HCT116 (cell line): ENCODE measurements around the gene WFDC2. TPM values are rescaled to one million over a fixed set of nuclear protein-coding genes. Genes with fewer than 3 reads are reported as not detected.

Source experiments
- ATAC-seq: fragments of 200-7000 bp; cut with Tn5 transposase; 2 replicates; pipeline ENCODE4 v1.9.1; 2020; ENCODE audit warnings: mild to moderate bottlenecking, moderate library complexity
- BruUV-seq: library from RNA; stranded (reverse); fragments of 400-500 nt; replicated peaks from 2 replicates; lab custom pipeline; 2021; lab: Mats Ljungman, UMichigan
- CTCF ChIA-PET: fragments of 300-600 bp; sonication (Branson Sonifier 250); formaldehyde crosslinking; loops from one replicate; lab custom pipeline; 2021; ENCODE audit warnings: antibody characterized with exemption; lab: Charles Lee
- POLR2A ChIA-PET: fragments of 300-600, 350-600 bp; sonication (Branson Sonifier 250); formaldehyde crosslinking; loops from one replicate; lab custom pipeline; 2021; ENCODE audit warnings: antibody characterized with exemption; lab: Charles Lee
- RAD21 ChIA-PET, 2 experiments: fragments of 300-600 bp; sonication (Branson Sonifier 250); formaldehyde crosslinking; loops; one replicate each; lab custom pipeline; 2023; ENCODE audit warnings: low total read pairs in 2 of 2; ENCODE audit not compliant: uncharacterized antibody in 2 of 2, unreplicated experiment in 2 of 2, low non-redundant PET in 1 of 2; lab: Charles Lee
- DNase-seq: peaks from one replicate; pipeline ENCODE4 v3.0.0-alpha.2; 2010; ENCODE audit warnings: low read depth, low spot score
- H2AFZ ChIP-seq: fragments of 200-600 bp; shearing (Covaris generic), sonication (generic); 2 replicates; pipeline ENCODE4 v1.6.1; 2017; ENCODE audit warnings: low read depth, mixed run types, mixed read lengths, antibody characterized with exemption, low read length; ENCODE audit not compliant: poor library complexity, severe bottlenecking
- H3K27ac ChIP-seq: 2 replicates; pipeline ENCODE4 v1.5.1; 2012; ENCODE audit warnings: low read depth, low read length
- H3K27me3 ChIP-seq: fragments of 200-600 bp; sonication (generic); 2 replicates; pipeline ENCODE4 v1.6.1; 2016; ENCODE audit warnings: mixed run types, low read length, mixed read lengths; ENCODE audit not compliant: insufficient read depth
- H3K36me3 ChIP-seq, 2 experiments: fragments of 200-500 bp in 1 of 2; fragments of 200-600 bp in 1 of 2; sonication (Bioruptor generic) in 1 of 2; sonication (generic) in 1 of 2; 2 replicates each; pipeline versions ENCODE4 v1.5.1 to v1.6.1; 2014 to 2016; ENCODE audit warnings: low read length in 2 of 2, inconsistent platforms in 1 of 2, mixed read lengths in 1 of 2, mixed run types in 1 of 2; ENCODE audit not compliant: insufficient read depth in 2 of 2, control insufficient read depth in 1 of 2
- H3K4me1 ChIP-seq, 2 experiments: fragments of 200-600 bp in 1 of 2; sonication (generic) in 1 of 2; 2 replicates each; pipeline versions ENCODE4 v1.5.1 to v1.6.1; 2012 to 2017; ENCODE audit warnings: low read length in 2 of 2, inconsistent platforms in 1 of 2, mild to moderate bottlenecking in 1 of 2, mixed read lengths in 1 of 2, mixed run types in 1 of 2, moderate library complexity in 1 of 2; ENCODE audit not compliant: insufficient read depth in 2 of 2, control insufficient read depth in 1 of 2
- H3K4me2 ChIP-seq: fragments of 200-600 bp; sonication (generic); 2 replicates; pipeline ENCODE4 v1.6.1; 2017; ENCODE audit warnings: mixed run types, low read length, mixed read lengths
- H3K4me3 ChIP-seq, 2 experiments: fragments of 200-600 bp in 1 of 2; sonication (generic) in 1 of 2; replicated peaks in 1 of 2; 2 replicates each; pipeline ENCODE4 v1.5.1; 2011 to 2016; ENCODE audit warnings: low read length in 2 of 2, control low read depth in 1 of 2, low read depth in 1 of 2, mild to moderate bottlenecking in 1 of 2, mixed read lengths in 1 of 2, mixed run types in 1 of 2
- H3K79me2 ChIP-seq: fragments of 200-600 bp; sonication (generic); 2 replicates; pipeline ENCODE4 v1.6.1; 2017; ENCODE audit warnings: mild to moderate bottlenecking, mixed run types, low read length, moderate library complexity, mixed read lengths; ENCODE audit not compliant: insufficient read depth
- H3K9ac ChIP-seq: fragments of 200-600 bp; sonication (generic); 2 replicates; pipeline ENCODE4 v1.6.1; 2016; ENCODE audit warnings: low read length, mixed read lengths
- H3K9me2 ChIP-seq: fragments of 200-600 bp; sonication (generic), shearing (Covaris generic); 2 replicates; pipeline ENCODE4 v1.6.1; 2017; ENCODE audit warnings: mixed run types, mild to moderate bottlenecking, moderate library complexity; ENCODE audit not compliant: insufficient read depth
- H3K9me3 ChIP-seq, 2 experiments: fragments of 200-500 bp in 1 of 2; fragments of 200-600 bp in 1 of 2; sonication (Bioruptor generic) in 1 of 2; sonication (generic) in 1 of 2; 2 replicates each; pipeline ENCODE4 v1.6.1; 2014 to 2017; ENCODE audit warnings: low read length in 2 of 2, mixed read lengths in 2 of 2, inconsistent platforms in 1 of 2, low read depth in 1 of 2, mild to moderate bottlenecking in 1 of 2, mixed run types in 1 of 2, moderate library complexity in 1 of 2; ENCODE audit not compliant: control insufficient read depth in 1 of 2, insufficient read depth in 1 of 2
- H4K20me1 ChIP-seq: fragments of 200-600 bp; sonication (generic), shearing (Covaris generic); 2 replicates; pipeline ENCODE4 v1.6.1; 2017; ENCODE audit warnings: mixed run types, mild to moderate bottlenecking, moderate library complexity; ENCODE audit not compliant: insufficient read depth
- FOSL1 ChIP-seq: IDR thresholded peaks from 2 replicates; pipeline ENCODE4 v1.6.1; 2012; ENCODE audit warnings: low read depth
- RAD21 ChIP-seq: IDR thresholded peaks from 2 replicates; pipeline ENCODE4 v1.6.1; 2012; ENCODE audit warnings: low read depth, mild to moderate bottlenecking
- ZBTB33 ChIP-seq: IDR thresholded peaks from 2 replicates; pipeline ENCODE4 v1.6.1; 2011; ENCODE audit warnings: mild to moderate bottlenecking, low read length, moderate library complexity; ENCODE audit not compliant: insufficient replicate concordance; ENCODE audit errors: extremely low read depth
- ZFX ChIP-seq: fragments of 450-650 bp; IDR thresholded peaks from 2 replicates; pipeline ENCODE4 v1.6.1; 2017
- intact Hi-C: fragments of 100-400 bp; cut with micrococcal nuclease; formaldehyde crosslinking; loops from 2 replicates; pipeline ENCODE4 v1.10.0; 2022
- total RNA-seq: library from RNA; stranded (reverse); gene quantifications from one replicate; pipeline ENCODE4 v1.2.1, GENCODE V29; 2021; ENCODE audit not compliant: unreplicated experiment
- TF ChIP-seq, protein P1 (sequence below), 3 experiments: fragments of 200-600 bp in 1 of 3; sonication (generic) in 1 of 3; IDR thresholded peaks in 2 of 3; conservative IDR thresholded peaks in 1 of 3; 2 replicates each; pipeline ENCODE4 v1.5.1; 2012 to 2017; ENCODE audit warnings: low read depth in 2 of 3, low read length in 2 of 3, antibody characterized with exemption in 1 of 3, borderline replicate concordance in 1 of 3, control low read depth in 1 of 3, mild to moderate bottlenecking in 1 of 3, mixed read lengths in 1 of 3, mixed run types in 1 of 3, moderate library complexity in 1 of 3; ENCODE audit not compliant: insufficient read depth in 1 of 3

Gene WFDC2
- total RNA-seq, 1 experiment from 2014 or later = 1.1 TPM

GRCh38 chr20:45508068-45508886, 38.7 kb downstream of the WFDC2 start:
- CTCF ChIA-PET = no interaction called here
- POLR2A ChIA-PET = no interaction called here
- ATAC-seq (no peak), DNase-seq (no peak)
- Histone ChIP-seq H3K27ac (no peak overlapping the region), H3K79me2 (no peaks in the 10 kb centered on the region), H3K9me3 (no peaks in the 10 kb centered on the region), H3K4me2 (peak overlapping the region; percentile 52), H3K9me2 (no peaks in the 10 kb centered on the region), H3K9ac (no peak overlapping the region), H3K4me3 (no peak overlapping the region), H4K20me1 (no peaks in the 10 kb centered on the region), H3K36me3 (no peaks in the 10 kb centered on the region), H3K27me3 (0 out of 2 replicates have a peak, but pooled peaks cover 2% of the 10 kb centered on the region), H3K4me1 (peaks cover 0 to 19% of the 10 kb centered on the region in 2 experiments; a peak in 2 of 4 replicates), H2AFZ (no peak overlapping the region)
- intact Hi-C loops = no loop called here
- TF ChIP-seq, protein P1, sequence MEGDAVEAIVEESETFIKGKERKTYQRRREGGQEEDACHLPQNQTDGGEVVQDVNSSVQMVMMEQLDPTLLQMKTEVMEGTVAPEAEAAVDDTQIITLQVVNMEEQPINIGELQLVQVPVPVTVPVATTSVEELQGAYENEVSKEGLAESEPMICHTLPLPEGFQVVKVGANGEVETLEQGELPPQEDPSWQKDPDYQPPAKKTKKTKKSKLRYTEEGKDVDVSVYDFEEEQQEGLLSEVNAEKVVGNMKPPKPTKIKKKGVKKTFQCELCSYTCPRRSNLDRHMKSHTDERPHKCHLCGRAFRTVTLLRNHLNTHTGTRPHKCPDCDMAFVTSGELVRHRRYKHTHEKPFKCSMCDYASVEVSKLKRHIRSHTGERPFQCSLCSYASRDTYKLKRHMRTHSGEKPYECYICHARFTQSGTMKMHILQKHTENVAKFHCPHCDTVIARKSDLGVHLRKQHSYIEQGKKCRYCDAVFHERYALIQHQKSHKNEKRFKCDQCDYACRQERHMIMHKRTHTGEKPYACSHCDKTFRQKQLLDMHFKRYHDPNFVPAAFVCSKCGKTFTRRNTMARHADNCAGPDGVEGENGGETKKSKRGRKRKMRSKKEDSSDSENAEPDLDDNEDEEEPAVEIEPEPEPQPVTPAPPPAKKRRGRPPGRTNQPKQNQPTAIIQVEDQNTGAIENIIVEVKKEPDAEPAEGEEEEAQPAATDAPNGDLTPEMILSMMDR (IDR thresholded peaks at IDR 0.05 in 2 of 3, conservative IDR thresholded peaks at IDR 0.05 in 1 of 3; ENCODE audit: borderline replicate concordance in 1 of 3, insufficient read depth in 1 of 3, low read depth in 2 of 3, low read length in 2 of 3) = no peak
- TF ChIP-seq ZFX (no peak), ZBTB33 (no peak), RAD21 (no peak), FOSL1 (0 out of 2 replicates have a peak, but pooled peaks have one; percentile 18)
- BruUV-seq = no TSS peak
- RAD21 ChIA-PET = no interaction called here
